HCT116 (cell line): ENCODE results near the gene KRT7.

Source experiments
- EZH2 ChIP-seq: fragments of 200-600 bp; sonication (generic); IDR thresholded peaks from 2 replicates; pipeline ENCODE4 v1.6.1; 2017; ENCODE audit warnings: antibody characterized with exemption, mixed run types
- FOSL1 ChIP-seq: IDR thresholded peaks from 2 replicates; pipeline ENCODE4 v1.6.1; 2012; ENCODE audit warnings: low read depth
- POLR2A ChIP-seq: IDR thresholded peaks from 2 replicates; pipeline ENCODE4 v1.7.0; 2011; ENCODE audit warnings: borderline replicate concordance; ENCODE audit not compliant: insufficient read depth, insufficient read length; ENCODE audit errors: extremely low read depth
- POLR2AphosphoS5 ChIP-seq: IDR thresholded peaks from 2 replicates; pipeline ENCODE4 v1.6.1; 2011; ENCODE audit warnings: mild to moderate bottlenecking, low read depth, low read length, moderate library complexity
- ZNF274 ChIP-seq: fragments of 200-500 bp; sonication (Bioruptor generic); IDR thresholded peaks from 2 replicates; pipeline ENCODE4 v1.6.1; 2014; ENCODE audit warnings: mild to moderate bottlenecking, low read depth, low read length, inconsistent platforms
- TF ChIP-seq, protein P1 (sequence below), 3 experiments: fragments of 200-600 bp in 1 of 3; sonication (generic) in 1 of 3; IDR thresholded peaks in 2 of 3; conservative IDR thresholded peaks in 1 of 3; 2 replicates each; pipeline ENCODE4 v1.5.1; 2012 to 2017; ENCODE audit warnings: low read depth in 2 of 3, low read length in 2 of 3, antibody characterized with exemption in 1 of 3, borderline replicate concordance in 1 of 3, control low read depth in 1 of 3, mild to moderate bottlenecking in 1 of 3, mixed read lengths in 1 of 3, mixed run types in 1 of 3, moderate library complexity in 1 of 3; ENCODE audit not compliant: insufficient read depth in 1 of 3

- TF ChIP-seq, protein P1, sequence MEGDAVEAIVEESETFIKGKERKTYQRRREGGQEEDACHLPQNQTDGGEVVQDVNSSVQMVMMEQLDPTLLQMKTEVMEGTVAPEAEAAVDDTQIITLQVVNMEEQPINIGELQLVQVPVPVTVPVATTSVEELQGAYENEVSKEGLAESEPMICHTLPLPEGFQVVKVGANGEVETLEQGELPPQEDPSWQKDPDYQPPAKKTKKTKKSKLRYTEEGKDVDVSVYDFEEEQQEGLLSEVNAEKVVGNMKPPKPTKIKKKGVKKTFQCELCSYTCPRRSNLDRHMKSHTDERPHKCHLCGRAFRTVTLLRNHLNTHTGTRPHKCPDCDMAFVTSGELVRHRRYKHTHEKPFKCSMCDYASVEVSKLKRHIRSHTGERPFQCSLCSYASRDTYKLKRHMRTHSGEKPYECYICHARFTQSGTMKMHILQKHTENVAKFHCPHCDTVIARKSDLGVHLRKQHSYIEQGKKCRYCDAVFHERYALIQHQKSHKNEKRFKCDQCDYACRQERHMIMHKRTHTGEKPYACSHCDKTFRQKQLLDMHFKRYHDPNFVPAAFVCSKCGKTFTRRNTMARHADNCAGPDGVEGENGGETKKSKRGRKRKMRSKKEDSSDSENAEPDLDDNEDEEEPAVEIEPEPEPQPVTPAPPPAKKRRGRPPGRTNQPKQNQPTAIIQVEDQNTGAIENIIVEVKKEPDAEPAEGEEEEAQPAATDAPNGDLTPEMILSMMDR (IDR thresholded peaks at IDR 0.05 in 2 of 3, conservative IDR thresholded peaks at IDR 0.05 in 1 of 3; ENCODE audit: borderline replicate concordance in 1 of 3, insufficient read depth in 1 of 3, low read depth in 2 of 3, low read length in 2 of 3), result no peak
- TF ChIP-seq FOSL1, result no peak
- TF ChIP-seq POLR2A, result no peak
- TF ChIP-seq ZNF274, result no peak
- TF ChIP-seq POLR2AphosphoS5, result no peak
- no peak for TF ChIP-seq EZH2
These were observed 8.3 kb downstream of the KRT7 start for GRCh38 chr12:52241205-52241842.
